Omental fat pad (tissue), 4 donors: ENCODE results near the gene EME2. TPM values are rescaled to one million over a fixed set of nuclear protein-coding genes. Genes with fewer than 3 reads are reported as not detected.

Source experiments
- ATAC-seq: fragments of 150-250 bp; one replicate; pipeline ENCODE4 v1.9.1; 2016; ENCODE audit warnings: mild to moderate bottlenecking, moderate library complexity; ENCODE audit not compliant: low FRiP score
- DNase-seq: peaks from one replicate; pipeline ENCODE4 v3.0.0-alpha.2; 2019; ENCODE audit warnings: low spot score
- CTCF ChIP-seq, 3 donors: fragments of 450-650 bp; IDR thresholded peaks; one replicate each; pipeline ENCODE4 v1.5.1; 2016 to 2017; ENCODE audit warnings: antibody characterized with exemption in 3 of 3, mild to moderate bottlenecking in 3 of 3, moderate library complexity in 2 of 3
- total RNA-seq, 4 donors: library from RNA; depleted of rRNA; stranded (reverse); fragments of >200 nt; gene quantifications; one replicate each; pipeline ENCODE4 v1.1.0, GENCODE V29; 2016

Gene EME2
- total RNA-seq, 4 donors from 2014 or later, result 5.9 to 16.2 (median 7.1) TPM

GRCh38 chr16:1757714-1758461 lies 14.7 kb upstream of the EME2 start:
- ATAC-seq, result no peak
- no peak for TF ChIP-seq CTCF (IDR thresholded peaks at IDR 0.05)
- no peak for DNase-seq

- DNase-seq (no peak), ATAC-seq (no peak)
- no peak for TF ChIP-seq CTCF (IDR thresholded peaks at IDR 0.05)
Observed at GRCh38 chr16:1758923-1759322, 13.7 kb upstream of the EME2 start.

GRCh38 chr16:1759511-1759910 lies 13.1 kb upstream of the EME2 start:
- DNase-seq (no peak), ATAC-seq (no peak)
- TF ChIP-seq CTCF (IDR thresholded peaks at IDR 0.05), result no peak

GRCh38 chr16:1760911-1761310 lies 11.7 kb upstream of the EME2 start:
- no peak for ATAC-seq
- DNase-seq, result no peak
- TF ChIP-seq CTCF (IDR thresholded peaks at IDR 0.05), result no peak

- no peak for TF ChIP-seq CTCF (IDR thresholded peaks at IDR 0.05)
- DNase-seq (no peak), ATAC-seq (no peak)
Observed at GRCh38 chr16:1761751-1762150, 10.9 kb upstream of the EME2 start.

- no peak for TF ChIP-seq CTCF (IDR thresholded peaks at IDR 0.05)
- DNase-seq (no peak), ATAC-seq (no peak)
Observed at GRCh38 chr16:1762196-1762878, 10.3 kb upstream of the EME2 start.
